ENCODE measurements around the gene ASB16. TPM values are rescaled to one million over a fixed set of nuclear protein-coding genes. Genes with fewer than 3 reads are reported as not detected.

The ASB16 gene
- total RNA-seq, 3 donors from 2014 or later (not counting 1 experiment from before 2014, with no cell fraction given), result not detected

GRCh38 chr17:44217738-44218343 is 47.3 kb downstream of the ASB16 start:
- Mint-ChIP-seq H3K27ac (peak overlapping the region; percentile 72 to 77), H3K27me3 (ENCODE audit: low read depth in 2 of 2) (no peaks in the 10 kb centered on the region), H3K36me3 (no peaks in the 10 kb centered on the region), H3K4me1 (peaks cover 40 to 60% of the 10 kb centered on the region in 2 donors), H3K9me3 (no peaks in the 10 kb centered on the region), H3K4me3 (peak overlapping the region; percentile 70)
- no peak for TF ChIP-seq CTCF (IDR thresholded peaks at IDR 0.05)
- intact Hi-C loops (cut with micrococcal nuclease), result loop anchor here (2.0 to 10.0 kb wide), 2 partner anchors 31 to 287 kb away; partner anchors contain the start of genes GPATCH8 and TMUB2
- no peak for DNase-seq
- Histone ChIP-seq H3K4me3 (ENCODE audit: low read length) (peak overlapping the region; percentile 53), H3K27ac (ENCODE audit: low read length) (peak overlapping the region; percentile 72), H3K27me3 (ENCODE audit: control insufficient read depth, insufficient read depth, low read length) (no peaks in the 10 kb centered on the region), H3K4me1 (ENCODE audit: control insufficient read depth, insufficient read depth, low read length) (peaks cover 60% of the 10 kb centered on the region), H3K36me3 (ENCODE audit: control insufficient read depth, insufficient read depth, low read length) (peaks cover 34% of the 10 kb centered on the region), H3K9me3 (ENCODE audit: control insufficient read depth, insufficient read depth, low read length) (no peaks in the 10 kb centered on the region)
- 6% methylated on average over 10 of the region's 10 CpGs for WGBS (ENCODE audit: insufficient coverage)
- no peak for ATAC-seq

GRCh38 chr17:44218344-44219107 is 48.0 kb downstream of the ASB16 start:
- intact Hi-C loops (cut with micrococcal nuclease), result loop anchor here (2.0 to 10.0 kb wide), 2 partner anchors 32 to 286 kb away; partner anchors contain the start of genes GPATCH8 and TMUB2
- no peaks in the 10 kb centered on the region for H3K36me3 Mint-ChIP-seq
- WGBS (ENCODE audit: insufficient coverage), result under 1% methylated on average over 76 of the region's 89 CpGs

GRCh38 chr17:44219108-44219615 is 48.7 kb downstream of the ASB16 start:
- Histone ChIP-seq H3K27me3 (ENCODE audit: control insufficient read depth, insufficient read depth, low read length) (no peaks in the 10 kb centered on the region), H3K4me3 (ENCODE audit: low read length) (no peak overlapping the region), H3K4me1 (ENCODE audit: control insufficient read depth, insufficient read depth, low read length) (peaks cover 59% of the 10 kb centered on the region), H3K36me3 (ENCODE audit: control insufficient read depth, insufficient read depth, low read length) (peaks cover 28% of the 10 kb centered on the region), H3K27ac (ENCODE audit: low read length) (no peak overlapping the region), H3K9me3 (ENCODE audit: control insufficient read depth, insufficient read depth, low read length) (no peaks in the 10 kb centered on the region)
- peaks cover 36 to 49% of the 10 kb centered on the region in 2 donors for H3K4me1 Mint-ChIP-seq
- intact Hi-C loops (cut with micrococcal nuclease), result loop anchor here (2.0 to 10.0 kb wide), 2 partner anchors 32 to 286 kb away; partner anchors contain the start of genes GPATCH8 and TMUB2
- H3K27ac Mint-ChIP-seq, result no peak overlapping the region
- TF ChIP-seq CTCF (IDR thresholded peaks at IDR 0.05), result no peak
- no peaks in the 10 kb centered on the region for H3K36me3 Mint-ChIP-seq
- DNase-seq (peak; percentile 75 to 89), ATAC-seq (peak; percentile 59 to 77 (median 60))
- H3K27me3 Mint-ChIP-seq (ENCODE audit: low read depth in 2 of 2), result no peaks in the 10 kb centered on the region
- no peaks in the 10 kb centered on the region for H3K9me3 Mint-ChIP-seq
- under 1% methylated on average over 73 of the region's 73 CpGs for WGBS (ENCODE audit: insufficient coverage)
- peak overlapping the region; percentile 52 for H3K4me3 Mint-ChIP-seq

More at GRCh38 chr17:44218344-44219107, 48.0 kb downstream of the ASB16 start:
- H3K9me3 ChIP-seq (ENCODE audit: control insufficient read depth, insufficient read depth, low read length), result no peaks in the 10 kb centered on the region
- DNase-seq, result peak; percentile 84 to 95
- H3K27me3 ChIP-seq (ENCODE audit: control insufficient read depth, insufficient read depth, low read length), result no peaks in the 10 kb centered on the region
- H3K36me3 ChIP-seq (ENCODE audit: control insufficient read depth, insufficient read depth, low read length), result peaks cover 33% of the 10 kb centered on the region
- H3K27me3 Mint-ChIP-seq (ENCODE audit: low read depth in 2 of 2), result no peaks in the 10 kb centered on the region
- H3K27ac ChIP-seq (ENCODE audit: low read length), result peak overlapping the region; percentile 72
- peaks cover 62% of the 10 kb centered on the region for H3K4me1 ChIP-seq (ENCODE audit: control insufficient read depth, insufficient read depth, low read length)
- no peaks in the 10 kb centered on the region for H3K9me3 Mint-ChIP-seq
- H3K4me3 Mint-ChIP-seq, result peak overlapping the region; percentile 70
- peak overlapping the region; percentile 53 for H3K4me3 ChIP-seq (ENCODE audit: low read length)
- peak overlapping the region; percentile 72 to 77 for H3K27ac Mint-ChIP-seq
- peak; percentile 9 for TF ChIP-seq CTCF (IDR thresholded peaks at IDR 0.05)
- peak; percentile 61 to 83 (median 66) for ATAC-seq
- peaks cover 42 to 55% of the 10 kb centered on the region in 2 donors for H3K4me1 Mint-ChIP-seq

Data from natural killer cell (primary cell).